RPMI8226 (cell line): Measurements from ENCODE around the gene BTNL2.
"Not testable (repeated sequence)": the region's sequence is repeated elsewhere in the genome, so short reads cannot be mapped to it uniquely, and the experiment has no call there.

ENCODE experiments used
- DNase-seq: peaks from one replicate; pipeline ENCODE4 v3.0.0-alpha.2; 2015

The BTNL2 gene

GRCh38 chr6:32406857-32407256, at the start of gene BTNL2:
Gene BTNL2 (minus strand): TSS chr6:32407181. CDS start chr6:32407123, 58 bp downstream.
- no peak for DNase-seq

- DNase-seq, result no peak
These were observed 42.2 kb upstream of the BTNL2 start for GRCh38 chr6:32449088-32449736.

GRCh38 chr6:32447932-32448331, 41.0 kb upstream of the BTNL2 start:
- DNase-seq, result no peak

- no peak for DNase-seq
These were observed 38.4 kb upstream of the BTNL2 start for GRCh38 chr6:32445321-32445854.

GRCh38 chr6:32444433-32444832, 37.5 kb upstream of the BTNL2 start:
- no peak for DNase-seq

- no peak for DNase-seq
These were observed 36.1 kb upstream of the BTNL2 start for GRCh38 chr6:32442977-32443552.

- no peak for DNase-seq
These were observed 35.3 kb upstream of the BTNL2 start for GRCh38 chr6:32442243-32442667.

GRCh38 chr6:32439602-32440214, 32.7 kb upstream of the BTNL2 start, which contains the start of gene HLA-DRA:
Gene HLA-DRA (plus strand): TSS chr6:32439887. CDS start chr6:32439951, 64 bp downstream.
- peak; percentile 36 for DNase-seq

- DNase-seq, result no peak
These were observed 32.2 kb upstream of the BTNL2 start for GRCh38 chr6:32439139-32439538.

- peak; percentile 49 for DNase-seq
These were observed 30.2 kb upstream of the BTNL2 start for GRCh38 chr6:32436995-32437836.

- DNase-seq, result no peak
These were observed 29.2 kb upstream of the BTNL2 start for GRCh38 chr6:32436186-32436585.

- DNase-seq, result not testable (repeated sequence)
These were observed 27.0 kb upstream of the BTNL2 start for GRCh38 chr6:32433950-32434349.

GRCh38 chr6:32432050-32432450, 25.1 kb upstream of the BTNL2 start:
- DNase-seq, result peak; percentile 30

GRCh38 chr6:32431142-32431541, 24.2 kb upstream of the BTNL2 start:
- DNase-seq, result no peak

- DNase-seq, result no peak
These were observed 23.2 kb upstream of the BTNL2 start for GRCh38 chr6:32430179-32430578.

- no peak for DNase-seq
These were observed 21.0 kb upstream of the BTNL2 start for GRCh38 chr6:32427934-32428474.

GRCh38 chr6:32427218-32427617, 20.2 kb upstream of the BTNL2 start:
- no peak for DNase-seq

- no peak for DNase-seq
These were observed 19.4 kb upstream of the BTNL2 start for GRCh38 chr6:32426338-32426737.

- DNase-seq, result no peak
These were observed 17.8 kb upstream of the BTNL2 start for GRCh38 chr6:32424589-32425300.

GRCh38 chr6:32416036-32416435, 9.1 kb upstream of the BTNL2 start:
- DNase-seq, result no peak

- peak; percentile 75 for DNase-seq
These were observed 8.6 kb upstream of the BTNL2 start for GRCh38 chr6:32415521-32416019.
